HFFc6 (cell line): ENCODE data around the gene MAPK8IP1. TPM values are rescaled to one million over a fixed set of nuclear protein-coding genes. Genes with fewer than 3 reads are reported as not detected.

Source experiments
- DNase-seq: peaks from one replicate; pipeline ENCODE4 v3.0.0-alpha.2; 2018
- H3K27ac Mint-ChIP-seq: 2 replicates; pipeline ENCODE4 v1.8.0; 2020; ENCODE audit warnings: mild to moderate bottlenecking, mixed read lengths
- H3K27me3 Mint-ChIP-seq: 2 replicates; pipeline ENCODE4 v1.8.0; 2021; ENCODE audit warnings: mild to moderate bottlenecking, moderate library complexity, mixed read lengths; ENCODE audit not compliant: insufficient read depth
- H3K36me3 Mint-ChIP-seq: 2 replicates; pipeline ENCODE4 v1.8.0; 2021; ENCODE audit warnings: low read depth, mixed read lengths
- H3K4me1 Mint-ChIP-seq: 2 replicates; pipeline ENCODE4 v1.8.0; 2020; ENCODE audit warnings: low read depth, mixed read lengths
- H3K4me3 Mint-ChIP-seq: 2 replicates; pipeline ENCODE4 v1.8.0; 2020; ENCODE audit warnings: mild to moderate bottlenecking, moderate library complexity, mixed read lengths
- H3K9me3 Mint-ChIP-seq: 2 replicates; pipeline ENCODE4 v1.8.0; 2020; ENCODE audit warnings: mild to moderate bottlenecking, mixed read lengths
- CTCF ChIP-seq: fragments of 200-600 bp; sonication (generic); IDR thresholded peaks from 2 replicates; pipeline ENCODE4 v1.5.0; 2021; ENCODE audit warnings: antibody characterized with exemption, mild to moderate bottlenecking
- total RNA-seq, 6 experiments: library from RNA; stranded (reverse); fragmentation: NEBNext Ultra II Directional; extraction: Animal tissue kit (Norgen Biotek cat#: 25700); gene quantifications; 2 replicates in 1 of 6; 3 replicates in 5 of 6; pipeline ENCODE4 v1.2.3, GENCODE V29; 2021

The MAPK8IP1 gene
- total RNA-seq, 6 experiments from 2014 or later, result 7.4 to 10.0 (median 8.7) TPM

GRCh38 chr11:45935349-45936064 lies 50.1 kb downstream of the MAPK8IP1 start:
- Mint-ChIP-seq H3K27ac (no peak overlapping the region), H3K4me3 (no peak overlapping the region), H3K27me3 (no peaks in the 10 kb centered on the region; the same call in 1 of the 2 replicates), H3K36me3 (peaks cover 11% of the 10 kb centered on the region), H3K4me1 (peaks cover 6% of the 10 kb centered on the region; the same call in 1 of the 2 replicates), H3K9me3 (no peaks in the 10 kb centered on the region)
- no peak for DNase-seq
- TF ChIP-seq CTCF, result no peak

- Mint-ChIP-seq H3K9me3 (no peaks in the 10 kb centered on the region), H3K4me1 (peaks cover 6% of the 10 kb centered on the region; the same call in 1 of the 2 replicates), H3K36me3 (peaks cover 11% of the 10 kb centered on the region), H3K27ac (no peak overlapping the region), H3K4me3 (no peak overlapping the region), H3K27me3 (no peaks in the 10 kb centered on the region; the same call in 1 of the 2 replicates)
- no peak for TF ChIP-seq CTCF
- DNase-seq, result no peak
Measured at GRCh38 chr11:45936511-45937054, 51.1 kb downstream of the MAPK8IP1 start.

- no peak for DNase-seq
- no peak overlapping the region for H3K4me3 Mint-ChIP-seq
- no peak for TF ChIP-seq CTCF
- H3K4me1 Mint-ChIP-seq, result peaks cover 5% of the 10 kb centered on the region; the same call in 1 of the 2 replicates
- no peaks in the 10 kb centered on the region for H3K9me3 Mint-ChIP-seq
- H3K27ac Mint-ChIP-seq, result no peak overlapping the region
- H3K36me3 Mint-ChIP-seq, result peaks cover 17% of the 10 kb centered on the region; the same call in 1 of the 2 replicates
- no peaks in the 10 kb centered on the region; the same call in 1 of the 2 replicates for H3K27me3 Mint-ChIP-seq
Measured at GRCh38 chr11:45937916-45938315, 52.5 kb downstream of the MAPK8IP1 start.

GRCh38 chr11:45939836-45940235 lies 54.4 kb downstream of the MAPK8IP1 start:
- TF ChIP-seq CTCF, result no peak
- no peak for DNase-seq
- Mint-ChIP-seq H3K9me3 (no peaks in the 10 kb centered on the region), H3K27me3 (no peaks in the 10 kb centered on the region; the same call in 1 of the 2 replicates), H3K4me3 (no peak overlapping the region), H3K4me1 (no peaks in the 10 kb centered on the region), H3K36me3 (peaks cover 15% of the 10 kb centered on the region), H3K27ac (no peak overlapping the region)

GRCh38 chr11:45941285-45941684 lies 55.8 kb downstream of the MAPK8IP1 start:
- Mint-ChIP-seq H3K9me3 (no peaks in the 10 kb centered on the region), H3K4me3 (no peak overlapping the region), H3K27me3 (no peaks in the 10 kb centered on the region; the same call in 1 of the 2 replicates)

More at GRCh38 chr11:45941285-45941684, 55.8 kb downstream of the MAPK8IP1 start:
- Mint-ChIP-seq H3K27ac (no peak overlapping the region), H3K36me3 (peaks cover 24% of the 10 kb centered on the region), H3K4me1 (no peaks in the 10 kb centered on the region)
- no peak for TF ChIP-seq CTCF
- DNase-seq, result no peak
